HEK293 (cell line): Measurements from ENCODE around the gene UST.

Experiments
- CTCF ChIA-PET: fragments of 350-600 bp; formaldehyde crosslinking; extraction: SDS; loops from one replicate; lab custom pipeline; 2021; ENCODE audit warnings: antibody characterized with exemption; lab: Yijun Ruan, JAX
- POLR2A ChIA-PET: fragments of 300-600 bp; formaldehyde crosslinking; extraction: SDS; loops from one replicate; lab custom pipeline; 2020; ENCODE audit warnings: antibody characterized with exemption, inconsistent platforms; lab: Yijun Ruan, JAX
- H3K27ac ChIP-seq: fragments of 200-500 bp; sonication (Bioruptor generic); 2 replicates; pipeline ENCODE4 v1.5.1; 2014; ENCODE audit warnings: low read depth, low read length, control low read depth, inconsistent platforms; ENCODE audit errors: extremely low read depth
- H3K36me3 ChIP-seq, 2 experiments: fragments of 200-500 bp in 1 of 2; sonication (Bioruptor generic) in 1 of 2; 1 replicate in 1 of 2; 2 replicates in 1 of 2; pipeline ENCODE4 v1.5.1; 2014 to 2017; ENCODE audit warnings: inconsistent platforms in 2 of 2, low read length in 2 of 2; ENCODE audit not compliant: control insufficient read depth in 2 of 2, insufficient read depth in 1 of 2
- H3K4me1 ChIP-seq: fragments of 200-500 bp; sonication (Bioruptor generic); 2 replicates; pipeline ENCODE4 v1.5.1; 2014; ENCODE audit warnings: mild to moderate bottlenecking, low read length, inconsistent platforms; ENCODE audit not compliant: control insufficient read depth, insufficient read depth
- H3K4me3 ChIP-seq: 2 replicates; pipeline ENCODE4 v1.5.1; 2011; ENCODE audit warnings: low read depth, mild to moderate bottlenecking, control low read depth, low read length, moderate library complexity
- H3K9me3 ChIP-seq: fragments of 200-500 bp; sonication (Bioruptor generic); 2 replicates; pipeline ENCODE4 v1.5.1; 2014; ENCODE audit warnings: low read depth, low read length, inconsistent platforms; ENCODE audit not compliant: control insufficient read depth, insufficient read depth
- AEBP2 ChIP-seq: fragments of 450-650 bp; formaldehyde crosslinking; IDR thresholded peaks from 2 replicates; pipeline ENCODE4 v1.5.1; 2016; ENCODE audit warnings: missing biosample characterization, missing genetic modification characterization, borderline replicate concordance
- FEZF1 ChIP-seq: fragments of 450-650 bp; formaldehyde crosslinking; IDR thresholded peaks from 2 replicates; pipeline ENCODE4 v1.5.1; 2016; ENCODE audit warnings: missing biosample characterization, missing genetic modification characterization
- HOXC10 ChIP-seq: sonication (generic); formaldehyde crosslinking; IDR thresholded peaks from 2 replicates; pipeline ENCODE4 v1.8.1; 2023; ENCODE audit warnings: mild to moderate bottlenecking, missing genetic modification reagents
- KLF9 ChIP-seq: fragments of 450-650 bp; formaldehyde crosslinking; IDR thresholded peaks from 2 replicates; pipeline ENCODE4 v1.5.1; 2016; ENCODE audit warnings: missing biosample characterization, missing genetic modification characterization, low read depth
- OSR2 ChIP-seq: fragments of 450-650 bp; formaldehyde crosslinking; IDR thresholded peaks from 2 replicates; pipeline ENCODE4 v1.5.1; 2016; ENCODE audit warnings: missing biosample characterization, missing genetic modification characterization
- SALL2 ChIP-seq: fragments of 450-650 bp; formaldehyde crosslinking; IDR thresholded peaks from 2 replicates; pipeline ENCODE4 v1.5.0; 2017; ENCODE audit warnings: missing biosample characterization, mild to moderate bottlenecking, missing genetic modification characterization, borderline replicate concordance
- SCRT2 ChIP-seq: fragments of 450-650 bp; formaldehyde crosslinking; IDR thresholded peaks from 2 replicates; pipeline ENCODE4 v1.5.1; 2016; ENCODE audit warnings: missing biosample characterization, missing genetic modification characterization
- TSHZ1 ChIP-seq: fragments of 450-650 bp; formaldehyde crosslinking; IDR thresholded peaks from 2 replicates; pipeline ENCODE4 v1.5.1; 2016; ENCODE audit warnings: missing biosample characterization, missing genetic modification characterization, borderline replicate concordance
- ZBTB20 ChIP-seq: fragments of 450-650 bp; formaldehyde crosslinking; IDR thresholded peaks from 2 replicates; pipeline ENCODE4 v1.5.1; 2016; ENCODE audit warnings: missing biosample characterization, missing genetic modification characterization
- ZBTB44 ChIP-seq: fragments of 450-650 bp; IDR thresholded peaks from 2 replicates; pipeline ENCODE4 v1.5.1; 2018; ENCODE audit warnings: missing biosample characterization, mild to moderate bottlenecking, missing genetic modification characterization
- ZBTB49 ChIP-seq: fragments of 450-650 bp; formaldehyde crosslinking; IDR thresholded peaks from 2 replicates; pipeline ENCODE4 v1.5.1; 2016; ENCODE audit warnings: missing biosample characterization, missing genetic modification characterization, low read depth
- ZFP41 ChIP-seq: fragments of 450-650 bp; formaldehyde crosslinking; IDR thresholded peaks from 2 replicates; pipeline ENCODE4 v1.5.1; 2016; ENCODE audit warnings: missing biosample characterization, missing genetic modification characterization, borderline replicate concordance
- ZFP69B ChIP-seq: fragments of 450-650 bp; formaldehyde crosslinking; IDR thresholded peaks from 2 replicates; pipeline ENCODE4 v1.5.1; 2016; ENCODE audit warnings: missing biosample characterization, missing genetic modification characterization
- ZNF114 ChIP-seq: fragments of 450-650 bp; formaldehyde crosslinking; IDR thresholded peaks from 2 replicates; pipeline ENCODE4 v1.5.0; 2017; ENCODE audit warnings: missing biosample characterization, missing genetic modification characterization
- ZNF18 ChIP-seq: fragments of 450-650 bp; formaldehyde crosslinking; IDR thresholded peaks from 2 replicates; pipeline ENCODE4 v1.5.1; 2016; ENCODE audit warnings: missing biosample characterization, missing genetic modification characterization
- ZNF223 ChIP-seq: fragments of 450-650 bp; formaldehyde crosslinking; IDR thresholded peaks from 2 replicates; pipeline ENCODE4 v1.5.1; 2016; ENCODE audit warnings: missing biosample characterization, missing genetic modification characterization
- ZNF521 ChIP-seq: fragments of 450-650 bp; formaldehyde crosslinking; IDR thresholded peaks from 2 replicates; pipeline ENCODE4 v1.5.1; 2017; ENCODE audit warnings: missing biosample characterization, mild to moderate bottlenecking, missing genetic modification characterization
- ZNF654 ChIP-seq: fragments of 450-650 bp; formaldehyde crosslinking; IDR thresholded peaks from 2 replicates; pipeline ENCODE4 v1.5.1; 2016; ENCODE audit warnings: low read depth, missing biosample characterization, missing genetic modification characterization
- ZNF707 ChIP-seq: fragments of 450-650 bp; formaldehyde crosslinking; IDR thresholded peaks from 2 replicates; pipeline ENCODE4 v1.5.1; 2016; ENCODE audit warnings: missing biosample characterization, missing genetic modification characterization
- ZNF785 ChIP-seq: fragments of 450-650 bp; formaldehyde crosslinking; IDR thresholded peaks from 2 replicates; pipeline ENCODE4 v1.5.1; 2016; ENCODE audit warnings: missing biosample characterization, missing genetic modification characterization
- ZNF792 ChIP-seq: fragments of 450-650 bp; formaldehyde crosslinking; IDR thresholded peaks from 2 replicates; pipeline ENCODE4 v1.5.1; 2016; ENCODE audit warnings: missing biosample characterization, missing genetic modification characterization

UST gene

GRCh38 chr6:148935705-148936435 lies 189.0 kb downstream of the UST start:
- no peaks in the 10 kb centered on the region; the same call in 1 of the 2 replicates for H3K4me1 ChIP-seq
- TF ChIP-seq SALL2 (tag by site-specific recombination) (no peak), ZNF707 (no peak), OSR2 (no peak), FEZF1 (tag by site-specific recombination) (no peak), SCRT2 (tag by site-specific recombination) (no peak), ZNF521 (tag by site-specific recombination) (no peak), AEBP2 (tag by site-specific recombination) (no peak), HOXC10 (no peak)
- H3K9me3 ChIP-seq: no peaks in the 10 kb centered on the region
- no peak overlapping the region for H3K4me3 ChIP-seq
- no peak overlapping the region for H3K27ac ChIP-seq
- CTCF ChIA-PET: interaction anchor here (0.5 to 0.7 kb wide), 2 partner anchors 327 to 377 kb away, joined by 3 read pairs; no protein-coding TSS in a partner anchor
- POLR2A ChIA-PET: no interaction called here
- no peaks in the 10 kb centered on the region for H3K36me3 ChIP-seq

- POLR2A ChIA-PET: no interaction called here
- peaks cover 0 to 3% of the 10 kb centered on the region in 2 experiments; a peak in 2 of 3 replicates for H3K36me3 ChIP-seq
- CTCF ChIA-PET: interaction anchor here (0.6 to 2.6 kb wide), 3 partner anchors 291 to 366 kb away, joined by 3 to 13 read pairs (median 3); no protein-coding TSS in a partner anchor
- no peak for TF ChIP-seq ZNF785 (tag by site-specific recombination)
- no peak for TF ChIP-seq ZBTB20 (tag by site-specific recombination)
- TF ChIP-seq ZBTB49 (tag by site-specific recombination): no peak
- TF ChIP-seq KLF9 (tag by site-specific recombination): no peak
- TF ChIP-seq ZNF792 (tag by site-specific recombination): no peak
- no peak for TF ChIP-seq ZNF654 (tag by site-specific recombination)
- TF ChIP-seq ZBTB44 (tag by site-specific recombination): no peak
- no peak for TF ChIP-seq AEBP2 (tag by site-specific recombination)
- no peak for TF ChIP-seq ZFP41 (tag by site-specific recombination)
- TF ChIP-seq ZNF223 (tag by site-specific recombination): no peak
- TF ChIP-seq ZNF114 (tag by site-specific recombination): no peak
- no peak for TF ChIP-seq ZFP69B (tag by site-specific recombination)
- no peak for TF ChIP-seq TSHZ1 (tag by site-specific recombination)
- TF ChIP-seq ZNF18 (tag by site-specific recombination): no peak
These were observed 196.6 kb downstream of the UST start for GRCh38 chr6:148943451-148943850.

More at GRCh38 chr6:148943451-148943850, 196.6 kb downstream of the UST start:
- no peaks in the 10 kb centered on the region for H3K9me3 ChIP-seq
- no peak overlapping the region for H3K27ac ChIP-seq
- no peaks in the 10 kb centered on the region; the same call in 1 of the 2 replicates for H3K4me1 ChIP-seq
- H3K4me3 ChIP-seq: no peak overlapping the region
